Hindlimb muscle (tissue), 1 donor: ENCODE results near the gene ALLC. TPM values are rescaled to one million over a fixed set of nuclear protein-coding genes. Genes with fewer than 3 reads are reported as not detected.

Experiments
- polyA plus RNA-seq: library from polyadenylated mRNA; unstranded; fragments of 120-200 nt; gene quantifications from one replicate; pipeline ENCODE4 v1.2.1, GENCODE V29; 2013; ENCODE audit not compliant: insufficient read length

The ALLC gene
- polyA plus RNA-seq, 1 donor = not detected

Other genes with a start within 250 kb of the ALLC start
- gene ADI1, start 138.7 kb upstream of the ALLC start, polyA plus RNA-seq = 65.4 TPM
- gene RNASEH1, start 99.9 kb upstream of the ALLC start, polyA plus RNA-seq = 20.2 TPM
- gene RPS7, start 82.9 kb upstream of the ALLC start, polyA plus RNA-seq = 1,844 TPM
- gene COLEC11, start 63.1 kb upstream of the ALLC start, polyA plus RNA-seq = 0.56 TPM
- 0.46 TPM for gene DCDC2C, start 45.4 kb downstream of the ALLC start, polyA plus RNA-seq